ENCODE measurements around the gene GDPD5. TPM values are rescaled to one million over a fixed set of nuclear protein-coding genes. Genes with fewer than 3 reads are reported as not detected.
A peak's percentile ranks its signal among the peaks of the same experiment; 100 is the strongest.

Gene GDPD5
- total RNA-seq, 2 experiments from 2014 or later, result 26.5 to 32.0 TPM

GRCh38 chr11:75431533-75432525 is 93.9 kb downstream of the GDPD5 start:
- Mint-ChIP-seq H3K27me3 (peaks cover 36% of the 10 kb centered on the region), H3K9me3 (peaks cover 7% of the 10 kb centered on the region), H3K4me3 (no peak overlapping the region), H3K27ac (no peak overlapping the region), H3K4me1 (ENCODE audit: low read depth) (peaks cover 15% of the 10 kb centered on the region), H3K36me3 (peaks cover 6% of the 10 kb centered on the region)
- CTCF ChIA-PET, result interaction anchor here (0.8 to 1.9 kb wide), 6 partner anchors 24 to 101 kb away, joined by 3 to 4 read pairs (median 3); partner anchors contain the start of gene GDPD5
- POLR2A ChIA-PET, result interaction anchor here (0.8 to 1.1 kb wide), 2 partner anchors 31 to 94 kb away, joined by 3 to 4 read pairs; partner anchors contain the start of gene GDPD5
- intact Hi-C loops (cut with micrococcal nuclease), result loop anchor here (2.0 kb wide), 1 partner anchor 31 kb away; no protein-coding TSS in a partner anchor
- no peak for DNase-seq

DNA sequence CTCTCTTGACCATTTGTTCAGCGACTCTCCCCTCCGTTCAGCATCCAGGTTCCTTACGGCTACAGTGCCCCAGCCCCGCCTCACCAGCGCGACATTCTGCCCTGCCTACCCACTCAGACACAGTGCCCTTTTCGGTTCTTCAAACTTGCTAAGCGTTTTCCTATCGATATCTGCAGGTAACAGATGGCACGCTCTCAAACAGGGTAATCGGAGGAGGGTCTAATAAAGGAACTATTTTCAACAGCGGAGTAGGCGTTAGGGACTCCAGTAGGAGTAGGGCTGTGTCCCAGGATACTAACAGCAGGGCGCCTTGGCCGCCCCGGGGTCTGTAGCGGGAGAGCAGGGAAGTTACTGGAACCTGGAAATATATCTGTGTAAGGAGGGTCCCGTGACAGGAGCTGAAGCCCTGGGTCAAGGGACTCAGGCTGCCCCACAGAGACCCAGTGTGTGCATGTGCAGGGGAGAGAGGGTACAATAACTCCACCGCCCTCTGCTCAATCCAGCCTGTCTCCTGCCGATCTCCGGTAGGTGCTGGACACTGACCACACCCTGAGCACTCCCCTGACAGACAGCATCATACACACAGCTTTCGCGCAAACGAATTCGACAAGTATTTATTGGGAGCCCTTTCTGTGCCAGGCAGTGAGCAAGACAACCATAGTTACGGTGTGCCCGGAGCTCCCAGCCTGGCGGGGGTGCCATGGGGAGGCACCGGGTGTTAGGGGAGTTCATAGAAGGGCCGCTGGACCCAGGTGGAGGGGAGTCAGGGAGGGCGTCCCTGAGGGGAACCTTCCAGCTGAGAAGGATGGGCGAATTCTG is 94.8 kb downstream of the GDPD5 start:
- DNase-seq, result no peak
- H3K27ac Mint-ChIP-seq, result no peak overlapping the region
- H3K9me3 Mint-ChIP-seq, result peaks cover 7% of the 10 kb centered on the region
- peaks cover 15% of the 10 kb centered on the region for H3K4me1 Mint-ChIP-seq (ENCODE audit: low read depth)
- ChIA-PET POLR2A (interaction anchor here (1.1 kb wide), 1 partner anchor 30 kb away, joined by 4 read pairs; no protein-coding TSS in a partner anchor), CTCF (interaction anchor here (0.8 to 1.9 kb wide), 8 partner anchors 13 to 102 kb away, joined by 3 to 6 read pairs (median 4); partner anchors contain the start of gene GDPD5)
- peaks cover 6% of the 10 kb centered on the region for H3K36me3 Mint-ChIP-seq
- H3K4me3 Mint-ChIP-seq, result peak overlapping the region; percentile 52
- H3K27me3 Mint-ChIP-seq, result peaks cover 36% of the 10 kb centered on the region
- intact Hi-C loops (cut with micrococcal nuclease), result loop anchor here (2.0 kb wide), 1 partner anchor 30 kb away; no protein-coding TSS in a partner anchor

- Mint-ChIP-seq H3K4me1 (ENCODE audit: low read depth) (peaks cover 15% of the 10 kb centered on the region), H3K27me3 (peaks cover 36% of the 10 kb centered on the region), H3K27ac (no peak overlapping the region)
Measured at GRCh38 chr11:75429902-75430713, 95.6 kb downstream of the GDPD5 start.

GRCh38 chr11:75429641-75429901 is 96.2 kb downstream of the GDPD5 start:
- peaks cover 36% of the 10 kb centered on the region for H3K27me3 Mint-ChIP-seq
- intact Hi-C loops (cut with micrococcal nuclease), result no loop called here

More at GRCh38 chr11:75429902-75430713, 95.6 kb downstream of the GDPD5 start:
- CTCF ChIA-PET, result interaction anchor here (1.0 to 1.6 kb wide), 6 partner anchors 14 to 57 kb away, joined by 3 to 6 read pairs (median 4); no protein-coding TSS in a partner anchor
- Mint-ChIP-seq H3K36me3 (peaks cover 4% of the 10 kb centered on the region), H3K4me3 (peak overlapping the region; percentile 52), H3K9me3 (peaks cover 7% of the 10 kb centered on the region)
- POLR2A ChIA-PET, result interaction anchor here (1.5 kb wide), 1 partner anchor 30 kb away, joined by 4 read pairs; no protein-coding TSS in a partner anchor
- intact Hi-C loops (cut with micrococcal nuclease), result loop anchor here (2.0 kb wide), 1 partner anchor 29 kb away; no protein-coding TSS in a partner anchor
- DNase-seq, result peak; percentile 64

DNA sequence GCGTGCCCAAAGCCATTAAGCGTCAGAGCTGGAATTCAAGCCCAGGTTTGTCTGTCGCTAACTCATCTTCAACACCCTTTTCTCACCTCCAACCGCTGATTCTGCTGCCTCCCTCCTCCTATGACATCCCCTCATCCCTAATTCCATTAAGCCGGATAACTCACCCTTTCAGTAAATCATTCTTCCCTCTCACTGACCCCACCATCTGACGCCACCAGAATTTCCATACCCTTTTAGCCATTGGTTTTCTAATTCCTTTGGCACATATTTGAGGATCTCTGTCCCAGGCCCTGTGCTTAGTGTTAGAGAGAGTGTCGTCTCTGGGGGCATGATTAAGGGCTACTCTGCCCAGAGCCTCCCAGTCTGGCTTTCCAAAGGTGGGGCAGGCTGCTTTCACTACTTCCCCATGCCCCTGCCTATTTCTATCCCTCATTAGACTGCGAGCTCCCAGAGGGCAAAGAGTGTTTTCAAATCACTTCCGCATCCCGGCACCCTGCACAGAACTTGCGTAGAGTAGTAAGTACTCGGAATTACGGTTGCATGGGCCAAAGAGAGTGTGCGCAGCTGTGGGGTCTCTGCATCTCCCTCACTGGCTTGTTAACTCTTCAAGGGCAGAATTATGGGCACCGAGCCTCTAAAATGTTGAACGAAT is 96.6 kb downstream of the GDPD5 start:
- POLR2A ChIA-PET, result interaction anchor here (1.5 kb wide), 1 partner anchor 29 kb away, joined by 4 read pairs; no protein-coding TSS in a partner anchor
- Mint-ChIP-seq H3K9me3 (peaks cover 7% of the 10 kb centered on the region), H3K4me1 (ENCODE audit: low read depth) (peaks cover 15% of the 10 kb centered on the region), H3K4me3 (peak overlapping the region; percentile 34), H3K27ac (no peak overlapping the region), H3K36me3 (peaks cover 4% of the 10 kb centered on the region), H3K27me3 (peaks cover 36% of the 10 kb centered on the region)
- intact Hi-C loops (cut with micrococcal nuclease), result no loop called here
- CTCF ChIA-PET, result interaction anchor here (1.0 to 1.6 kb wide), 7 partner anchors 13 to 150 kb away, joined by 3 to 5 read pairs (median 3); no protein-coding TSS in a partner anchor
- no peak for DNase-seq

More at GRCh38 chr11:75429641-75429901, 96.2 kb downstream of the GDPD5 start:
- H3K4me1 Mint-ChIP-seq (ENCODE audit: low read depth), result peaks cover 15% of the 10 kb centered on the region
- peaks cover 7% of the 10 kb centered on the region for H3K9me3 Mint-ChIP-seq
- peaks cover 4% of the 10 kb centered on the region for H3K36me3 Mint-ChIP-seq
- H3K4me3 Mint-ChIP-seq, result peak overlapping the region; percentile 34
- no peak overlapping the region for H3K27ac Mint-ChIP-seq
- ChIA-PET POLR2A (interaction anchor here (1.5 kb wide), 1 partner anchor 29 kb away, joined by 4 read pairs; no protein-coding TSS in a partner anchor), CTCF (interaction anchor here (1.0 to 1.6 kb wide), 6 partner anchors 13 to 58 kb away, joined by 3 to 6 read pairs (median 4); no protein-coding TSS in a partner anchor)
- no peak for DNase-seq

GRCh38 chr11:75428281-75428724 is 97.4 kb downstream of the GDPD5 start:
- H3K9me3 Mint-ChIP-seq, result peaks cover 7% of the 10 kb centered on the region
- POLR2A ChIA-PET, result no interaction called here
- H3K4me3 Mint-ChIP-seq, result no peak overlapping the region
- CTCF ChIA-PET, result interaction anchor here (0.9 to 1.1 kb wide), 4 partner anchors 16 to 149 kb away, joined by 3 to 4 read pairs (median 3); no protein-coding TSS in a partner anchor
- peaks cover 34% of the 10 kb centered on the region for H3K27me3 Mint-ChIP-seq
- H3K4me1 Mint-ChIP-seq (ENCODE audit: low read depth), result peaks cover 15% of the 10 kb centered on the region
- intact Hi-C loops (cut with micrococcal nuclease), result no loop called here
- no peak overlapping the region for H3K27ac Mint-ChIP-seq
- H3K36me3 Mint-ChIP-seq, result peaks cover 4% of the 10 kb centered on the region
- DNase-seq, result peak; percentile 81

GRCh38 chr11:75427181-75427580 is 98.6 kb downstream of the GDPD5 start:
- Mint-ChIP-seq H3K27me3 (peaks cover 26% of the 10 kb centered on the region), H3K4me3 (no peak overlapping the region), H3K9me3 (peaks cover 7% of the 10 kb centered on the region), H3K27ac (no peak overlapping the region), H3K4me1 (ENCODE audit: low read depth) (peaks cover 14% of the 10 kb centered on the region), H3K36me3 (peaks cover 4% of the 10 kb centered on the region)
- ChIA-PET CTCF (interaction anchor here (1.2 kb wide), 1 partner anchor 17 kb away, joined by 5 read pairs; no protein-coding TSS in a partner anchor), POLR2A (no interaction called here)
- intact Hi-C loops (cut with micrococcal nuclease), result no loop called here
- no peak for DNase-seq

GRCh38 chr11:75426720-75427086 is 99.0 kb downstream of the GDPD5 start:
- H3K4me3 Mint-ChIP-seq, result no peak overlapping the region
- CTCF ChIA-PET, result interaction anchor here (0.8 to 1.2 kb wide), 2 partner anchors 18 to 19 kb away, joined by 3 to 5 read pairs; no protein-coding TSS in a partner anchor
- peaks cover 22% of the 10 kb centered on the region for H3K27me3 Mint-ChIP-seq
- H3K36me3 Mint-ChIP-seq, result peaks cover 4% of the 10 kb centered on the region
- H3K9me3 Mint-ChIP-seq, result peaks cover 7% of the 10 kb centered on the region
- no peak overlapping the region for H3K27ac Mint-ChIP-seq
- POLR2A ChIA-PET, result no interaction called here
- no peak for DNase-seq
- intact Hi-C loops (cut with micrococcal nuclease), result no loop called here
- H3K4me1 Mint-ChIP-seq (ENCODE audit: low read depth), result peaks cover 14% of the 10 kb centered on the region

- H3K27ac Mint-ChIP-seq, result no peak overlapping the region
- no peak for DNase-seq
- intact Hi-C loops (cut with micrococcal nuclease), result no loop called here
- ChIA-PET CTCF (interaction anchor here (1.8 kb wide), 1 partner anchor 18 kb away, joined by 6 read pairs; no protein-coding TSS in a partner anchor), POLR2A (no interaction called here)
- peaks cover 9% of the 10 kb centered on the region for H3K27me3 Mint-ChIP-seq
- H3K4me1 Mint-ChIP-seq (ENCODE audit: low read depth), result peaks cover 7% of the 10 kb centered on the region
- peaks cover 7% of the 10 kb centered on the region for H3K9me3 Mint-ChIP-seq
- no peak overlapping the region for H3K4me3 Mint-ChIP-seq
- peaks cover 4% of the 10 kb centered on the region for H3K36me3 Mint-ChIP-seq
Measured at GRCh38 chr11:75425422-75425821, 100.3 kb downstream of the GDPD5 start.

- peaks cover 3% of the 10 kb centered on the region for H3K36me3 Mint-ChIP-seq
- H3K27me3 Mint-ChIP-seq, result peaks cover 8% of the 10 kb centered on the region
- intact Hi-C loops (cut with micrococcal nuclease), result no loop called here
- ChIA-PET POLR2A (interaction anchor here (1.4 kb wide), 1 partner anchor 24 kb away, joined by 5 read pairs; no protein-coding TSS in a partner anchor), CTCF (interaction anchor here (0.9 kb wide), 1 partner anchor 39 kb away, joined by 3 read pairs; no protein-coding TSS in a partner anchor)
- H3K9me3 Mint-ChIP-seq, result peaks cover 6% of the 10 kb centered on the region
- peaks cover 6% of the 10 kb centered on the region for H3K4me1 Mint-ChIP-seq (ENCODE audit: low read depth)
- no peak for DNase-seq
- no peak overlapping the region for H3K27ac Mint-ChIP-seq
- no peak overlapping the region for H3K4me3 Mint-ChIP-seq
Measured at GRCh38 chr11:75424396-75424795, 101.3 kb downstream of the GDPD5 start.
